ENCODE measurements around the gene BET1.

Gene BET1

GRCh38 chr7:93945756-93946535 is 58.2 kb downstream of the BET1 start:
- no peak for TF ChIP-seq CTCF (IDR thresholded peaks at IDR 0.05; ENCODE audit: low read depth, low read length)
- no peak for DNase-seq (ENCODE audit: extremely low read depth, low read depth)

DNA sequence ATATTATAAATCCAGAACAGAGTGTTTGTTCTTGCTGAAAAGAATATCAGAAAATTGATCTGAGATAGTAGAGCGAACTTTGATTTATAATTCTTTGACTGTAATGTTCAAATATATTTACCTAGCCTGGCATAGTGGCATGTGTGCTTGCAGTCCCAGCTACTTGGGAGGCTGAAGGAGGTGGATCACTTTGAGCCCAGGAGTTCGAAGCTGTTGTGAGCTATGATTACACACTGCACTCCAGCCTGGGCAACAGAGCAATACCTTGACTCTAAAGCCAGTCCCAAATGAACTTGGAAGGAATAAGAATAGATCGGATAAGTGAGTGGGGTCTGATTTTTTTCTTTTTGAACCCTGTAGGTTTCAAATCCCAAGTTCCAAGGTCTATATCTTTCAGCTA is 59.1 kb downstream of the BET1 start:
- TF ChIP-seq CTCF (IDR thresholded peaks at IDR 0.05; ENCODE audit: low read depth, low read length): no peak
- DNase-seq (ENCODE audit: extremely low read depth, low read depth): no peak

GRCh38 chr7:93944673-93945072 is 59.5 kb downstream of the BET1 start:
- TF ChIP-seq CTCF (IDR thresholded peaks at IDR 0.05; ENCODE audit: low read depth, low read length): no peak
- no peak for DNase-seq (ENCODE audit: extremely low read depth, low read depth)

GRCh38 chr7:93943816-93944540 is 60.2 kb downstream of the BET1 start:
- TF ChIP-seq CTCF (IDR thresholded peaks at IDR 0.05; ENCODE audit: low read depth, low read length): no peak
- DNase-seq (ENCODE audit: extremely low read depth, low read depth): no peak

All from AG09319 (cell line).